HepG2 (cell line): ENCODE data around the gene CCDC88B. TPM values are rescaled to one million over a fixed set of nuclear protein-coding genes. Genes with fewer than 3 reads are reported as not detected.
A peak's percentile ranks its signal among the peaks of the same experiment; 100 is the strongest.

Experiments used
- ATAC-seq: fragments of 200-7000 bp; cut with Tn5 transposase; 3 replicates; pipeline ENCODE4 v1.9.1; 2020; ENCODE audit warnings: mild to moderate bottlenecking, moderate library complexity
- BruUV-seq: library from RNA; stranded (reverse); fragments of 400-500 nt; replicated peaks from 2 replicates; lab custom pipeline; 2021; lab: Mats Ljungman, UMichigan
- CTCF ChIA-PET: fragments of 300-600 bp; formaldehyde crosslinking; extraction: SDS; loops from one replicate; lab custom pipeline; 2021; ENCODE audit warnings: low total read pairs, inconsistent platforms, low intra/inter-chr PET ratio; lab: Yijun Ruan, JAX
- POLR2A ChIA-PET: fragments of 350-600 bp; sonication (Branson Sonifier 250); formaldehyde crosslinking; loops from one replicate; lab custom pipeline; 2020; ENCODE audit warnings: antibody characterized with exemption, inconsistent platforms; lab: Yijun Ruan, JAX
- DNase-seq: peaks from one replicate; pipeline ENCODE4 v3.0.0-alpha.2; 2015; ENCODE audit warnings: low spot score
- FAIRE-seq: peaks from 3 replicates; lab custom pipeline; 2011; peaks lifted over from hg19 to GRCh38; lab: Jason Lieb, UNC
- H2AFZ ChIP-seq: one replicate; pipeline ENCODE4 v1.6.1; 2011; ENCODE audit warnings: low read length, inconsistent platforms
- H3K27ac ChIP-seq: fragments of 300-600 bp; 3 replicates; pipeline ENCODE4 v1.8.0; 2011; ENCODE audit warnings: mixed run types, mild to moderate bottlenecking, mixed read lengths, low read length, inconsistent platforms; ENCODE audit not compliant: insufficient read depth; ENCODE audit errors: extremely low read length
- H3K27me3 ChIP-seq, 2 experiments: fragments of 200-600 bp in 1 of 2; 2 replicates in 1 of 2; 3 replicates in 1 of 2; pipeline versions ENCODE4 v1.6.0 to v1.8.0; 2011; ENCODE audit warnings: low read length in 2 of 2, mild to moderate bottlenecking in 2 of 2, moderate library complexity in 2 of 2, inconsistent platforms in 1 of 2; ENCODE audit not compliant: insufficient read depth in 2 of 2, control insufficient read depth in 1 of 2
- H3K36me3 ChIP-seq, 2 experiments: fragments of 200-600 bp in 1 of 2; replicated peaks in 1 of 2; 2 replicates in 1 of 2; 3 replicates in 1 of 2; pipeline versions ENCODE4 v1.5.1 to v1.8.0; 2011; ENCODE audit warnings: low read length in 2 of 2, inconsistent platforms in 1 of 2; ENCODE audit not compliant: insufficient read depth in 2 of 2, control insufficient read depth in 1 of 2
- H3K4me1 ChIP-seq: 2 replicates; pipeline ENCODE4 v1.5.1; 2012; ENCODE audit warnings: low read length, inconsistent platforms; ENCODE audit not compliant: insufficient read depth
- H3K4me2 ChIP-seq: 2 replicates; pipeline ENCODE4 v1.6.0; 2011; ENCODE audit warnings: low read depth, low read length, inconsistent platforms
- H3K4me3 ChIP-seq, 3 experiments: fragments of 200-600 bp in 1 of 3; sonication (generic), shearing (Covaris generic) in 1 of 3; replicated peaks in 1 of 3; 2 replicates each; pipeline ENCODE4 v1.5.1; 2011 to 2016; ENCODE audit warnings: low read length in 3 of 3, inconsistent platforms in 2 of 3, low read depth in 2 of 3, mild to moderate bottlenecking in 2 of 3, control low read depth in 1 of 3, mixed read lengths in 1 of 3; ENCODE audit not compliant: insufficient read depth in 1 of 3
- H3K79me2 ChIP-seq: one replicate; pipeline ENCODE4 v1.6.1; 2011; ENCODE audit warnings: low read length, inconsistent platforms; ENCODE audit not compliant: insufficient read depth
- H3K9ac ChIP-seq: 2 replicates; pipeline ENCODE4 v1.6.0; 2011; ENCODE audit warnings: mild to moderate bottlenecking, low read depth, low read length, inconsistent platforms; ENCODE audit not compliant: insufficient read depth
- H3K9me3 ChIP-seq: 2 replicates; pipeline ENCODE4 v1.5.1; 2012; ENCODE audit warnings: mild to moderate bottlenecking, low read length
- H4K20me1 ChIP-seq: 2 replicates; pipeline ENCODE4 v1.6.0; 2011; ENCODE audit warnings: inconsistent platforms, mild to moderate bottlenecking, low read length, moderate library complexity; ENCODE audit not compliant: insufficient read depth
- ARNT2 ChIP-seq: sonication (generic); formaldehyde crosslinking; IDR thresholded peaks from 2 replicates; pipeline ENCODE4 v1.8.0; 2022; ENCODE audit warnings: mild to moderate bottlenecking, low read depth, missing genetic modification reagents, moderate library complexity
- ATM ChIP-seq: fragments of 450-650 bp; IDR thresholded peaks from 2 replicates; pipeline ENCODE4 v1.7.1; 2017; ENCODE audit warnings: mild to moderate bottlenecking, borderline replicate concordance
- BCL6 ChIP-seq: IDR thresholded peaks from 2 replicates; pipeline ENCODE4 v1.6.1; 2016; ENCODE audit warnings: missing genetic modification reagents, missing compliant biosample characterization
- DBP ChIP-seq: sonication (generic); formaldehyde crosslinking; IDR thresholded peaks from 2 replicates; pipeline ENCODE4 v1.4.0; 2020; ENCODE audit warnings: missing genetic modification reagents; ENCODE audit errors: not compliant biosample characterization
- GZF1 ChIP-seq: sonication (generic); formaldehyde crosslinking; IDR thresholded peaks from 2 replicates; pipeline ENCODE4 v1.5.1; 2020; ENCODE audit warnings: mild to moderate bottlenecking, missing genetic modification reagents
- MXD3 ChIP-seq: IDR thresholded peaks from 2 replicates; pipeline ENCODE4 v1.6.1; 2016; ENCODE audit warnings: mild to moderate bottlenecking, missing biosample characterization, missing genetic modification reagents
- NAIF1 ChIP-seq: sonication (generic); formaldehyde crosslinking; IDR thresholded peaks from 2 replicates; pipeline ENCODE4 v1.5.0; 2020; ENCODE audit warnings: mild to moderate bottlenecking, missing genetic modification reagents, borderline replicate concordance
- PHF5A ChIP-seq: IDR thresholded peaks from one replicate; pipeline ENCODE4 v1.6.1; 2018; ENCODE audit warnings: low read depth, missing genetic modification reagents; ENCODE audit not compliant: unreplicated experiment
- RFXANK ChIP-seq: IDR thresholded peaks from 2 replicates; pipeline ENCODE4 v1.6.1; 2016
- SOX5 ChIP-seq: IDR thresholded peaks from 2 replicates; pipeline ENCODE4 v1.6.1; 2016; ENCODE audit warnings: borderline replicate concordance
- TERF1 ChIP-seq: sonication (generic); formaldehyde crosslinking; IDR thresholded peaks from 2 replicates; pipeline ENCODE4 v1.8.0; 2022; ENCODE audit warnings: mild to moderate bottlenecking, missing genetic modification reagents, moderate library complexity
- THYN1 ChIP-seq: sonication (generic); formaldehyde crosslinking; IDR thresholded peaks from 2 replicates; pipeline ENCODE4 v1.8.1; 2023; ENCODE audit warnings: low read depth, mild to moderate bottlenecking, moderate library complexity, missing genetic modification reagents, borderline replicate concordance
- U2AF1 ChIP-seq: fragments of 200-400 bp; formaldehyde crosslinking; optimal IDR thresholded peaks from 2 replicates; pipeline ENCODE3; 2017; ENCODE audit warnings: mild to moderate bottlenecking, low read depth, low read length
- ZBTB34 ChIP-seq: sonication (generic); formaldehyde crosslinking; IDR thresholded peaks from 2 replicates; pipeline ENCODE4 v1.8.0; 2022; ENCODE audit warnings: mild to moderate bottlenecking, missing genetic modification reagents
- ZNF143 ChIP-seq: sonication (generic); formaldehyde crosslinking; IDR thresholded peaks from 2 replicates; pipeline ENCODE4 v1.4.0; 2020; ENCODE audit warnings: missing genetic modification reagents
- ZNF20 ChIP-seq: sonication (generic); formaldehyde crosslinking; IDR thresholded peaks from 2 replicates; pipeline ENCODE4 v1.4.0; 2020; ENCODE audit warnings: mild to moderate bottlenecking, moderate library complexity, missing genetic modification reagents
- ZNF263 ChIP-seq: sonication (generic); formaldehyde crosslinking; IDR thresholded peaks from 2 replicates; pipeline ENCODE4 v1.4.0; 2020; ENCODE audit warnings: missing genetic modification reagents
- ZNF703 ChIP-seq: sonication (generic); formaldehyde crosslinking; IDR thresholded peaks from 2 replicates; pipeline ENCODE4 v1.5.1; 2020; ENCODE audit warnings: missing genetic modification reagents, mild to moderate bottlenecking, moderate library complexity, borderline replicate concordance
- ZNF777 ChIP-seq: sonication (generic); formaldehyde crosslinking; IDR thresholded peaks from 2 replicates; pipeline ENCODE4 v1.4.0; 2020; ENCODE audit warnings: missing genetic modification reagents
- ZSCAN21 ChIP-seq: sonication (generic); formaldehyde crosslinking; IDR thresholded peaks from 2 replicates; pipeline ENCODE4 v1.8.0; 2022; ENCODE audit warnings: mild to moderate bottlenecking, missing genetic modification reagents, moderate library complexity, borderline replicate concordance
- ZSCAN30 ChIP-seq: sonication (generic); formaldehyde crosslinking; IDR thresholded peaks from 2 replicates; pipeline ENCODE4 v1.5.0; 2020; ENCODE audit warnings: mild to moderate bottlenecking, missing genetic modification reagents
- WGBS: methylation state at CpG from one replicate; pipeline ENCODE4 v1.1.6; 2017; ENCODE audit warnings: low lambda C conversion rate; 5-methylcytosine and 5-hydroxymethylcytosine counted together
- in situ Hi-C: cut with HindIII; loops from 2 replicates; pipeline ENCODE4 v1.10.0; 2017; ENCODE audit warnings: low pct_unique_long_range_greater_than_20kb; ENCODE audit not compliant: extremely low pct_ligation_motif_present
- intact Hi-C: fragments of 100-400 bp; cut with micrococcal nuclease; formaldehyde crosslinking; loops from one replicate; pipeline ENCODE4 v1.10.0; 2022; ENCODE audit not compliant: unreplicated experiment
- polyA plus RNA-seq, 8 experiments: library from polyadenylated mRNA; depleted of rRNA in 3 of 8; stranded (reverse) in 7 of 8; unstranded in 1 of 8; fragments of >200 nt; fragmentation: Illumina TruSeq in 4 of 8; extraction: Trizol in 4 of 8; gene quantifications; 2 replicates each; pipeline versions ENCODE4 v1.2.1 to v1.2.3, GENCODE V29; 2011 to 2016; ENCODE audit warnings: low read depth in 4 of 8, missing spikeins in 1 of 8, mixed read lengths in 1 of 8; ENCODE audit not compliant: insufficient read depth in 1 of 8
- total RNA-seq, 5 experiments: library from RNA; depleted of rRNA; stranded (reverse); fragments of >200 nt; fragmentation: Illumina TruSeq; extraction: Trizol; gene quantifications; 2 replicates each; pipeline ENCODE4 v1.2.3, GENCODE V29; 2016; ENCODE audit warnings: low read depth in 1 of 5

Gene CCDC88B
- total and polyA plus RNA-seq, 2 of the 13 experiments (the other 11 are each of a cell fraction or from before 2014, with no cell fraction given) = 3.6 to 4.8 TPM

GRCh38 chr11:64298966-64299846 is 40.8 kb upstream of the CCDC88B start:
- in situ Hi-C loops (no loop called here), intact Hi-C loops (no loop called here)
- no peaks in the 10 kb centered on the region for H3K79me2 ChIP-seq
- 7% methylated on average over 4 of the region's 60 CpGs for WGBS
- H3K4me3 ChIP-seq = peak overlapping the region; percentile 31 to 64 (median 46); a peak in 5 of 6 replicates
- peak overlapping the region; percentile 84 for H3K4me2 ChIP-seq
- peak overlapping the region; percentile 25; the same call in 1 of the 2 replicates for H3K9ac ChIP-seq
- FAIRE-seq (no peak), ATAC-seq (peak; percentile 16; the same call in 2 of the 3 replicates), DNase-seq (no peak)
- CTCF ChIA-PET = no interaction called here
- H3K36me3 ChIP-seq = no peaks in the 10 kb centered on the region
- no TSS peak for BruUV-seq
- H3K27me3 ChIP-seq = peaks cover 26 to 64% of the 10 kb centered on the region in 2 experiments; a peak in 4 of 5 replicates
- H4K20me1 ChIP-seq = 0 out of 2 replicates have a peak, but pooled peaks cover 5% of the 10 kb centered on the region
- H3K4me1 ChIP-seq = peaks cover 39% of the 10 kb centered on the region
- POLR2A ChIA-PET = interaction anchor here (0.7 to 1.0 kb wide), 2 partner anchors 25 to 30 kb away, joined by 3 to 4 read pairs; no protein-coding TSS in a partner anchor
- H3K9me3 ChIP-seq = no peaks in the 10 kb centered on the region
- no peak overlapping the region for H3K27ac ChIP-seq
- H2AFZ ChIP-seq = no peak overlapping the region
- TF ChIP-seq THYN1 (no peak), ATM (no peak), DBP (CRISPR knock-in tag) (no peak), ZSCAN30 (no peak), ZNF263 (CRISPR knock-in tag) (peak; percentile 51), ZNF20 (no peak), NAIF1 (no peak), ZBTB34 (CRISPR knock-in tag) (no peak), RFXANK (CRISPR knock-in tag) (no peak), BCL6 (CRISPR knock-in tag) (0 out of 2 replicates have a peak, but pooled peaks have one; percentile 17), ARNT2 (CRISPR knock-in tag) (no peak), SOX5 (CRISPR knock-in tag) (no peak), GZF1 (no peak), ZNF143 (CRISPR knock-in tag) (no peak), U2AF1 (peak; percentile 3), MXD3 (CRISPR knock-in tag) (no peak), ZSCAN21 (CRISPR knock-in tag) (no peak), ZNF777 (CRISPR knock-in tag) (peak; percentile 51; the same call in 1 of the 2 replicates), ZNF703 (CRISPR knock-in tag) (0 out of 2 replicates have a peak, but pooled peaks have one; percentile 26), PHF5A (CRISPR knock-in tag) (no peak), TERF1 (CRISPR knock-in tag) (no peak)
